Fibroblast of skin of left quadriceps (primary cell): ENCODE measurements around the gene FUT8.
"Not testable (repeated sequence)": the region's sequence is repeated elsewhere in the genome, so short reads cannot be mapped to it uniquely, and the experiment has no call there.

Experiments used
- DNase-seq, 2 experiments: peaks; one replicate each; pipeline ENCODE4 v3.0.0-alpha.2; 2013; ENCODE audit warnings: low read depth in 2 of 2

Gene FUT8

DNA sequence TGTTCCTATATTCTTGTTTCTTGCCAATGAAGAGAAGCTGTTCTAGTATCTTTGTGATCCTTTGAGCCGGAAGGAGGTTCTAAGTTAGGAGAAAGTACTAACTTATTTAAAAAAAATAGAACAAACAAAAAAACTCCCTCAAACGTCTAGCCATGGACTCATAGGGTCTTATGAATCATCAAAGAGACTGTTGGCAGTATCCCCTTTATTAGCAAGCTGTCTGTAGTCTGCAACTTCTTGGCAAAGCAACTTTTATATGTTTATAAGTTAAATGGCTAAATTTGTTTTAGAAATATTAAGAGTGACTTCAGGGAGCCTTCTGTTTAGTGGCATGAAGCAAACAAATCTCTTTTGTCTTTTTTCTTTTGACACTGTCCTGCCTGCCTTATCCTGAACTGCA lies 291.9 kb downstream of the FUT8 start:
- DNase-seq = peak in 1 of 2 experiments; percentile 3

DNA sequence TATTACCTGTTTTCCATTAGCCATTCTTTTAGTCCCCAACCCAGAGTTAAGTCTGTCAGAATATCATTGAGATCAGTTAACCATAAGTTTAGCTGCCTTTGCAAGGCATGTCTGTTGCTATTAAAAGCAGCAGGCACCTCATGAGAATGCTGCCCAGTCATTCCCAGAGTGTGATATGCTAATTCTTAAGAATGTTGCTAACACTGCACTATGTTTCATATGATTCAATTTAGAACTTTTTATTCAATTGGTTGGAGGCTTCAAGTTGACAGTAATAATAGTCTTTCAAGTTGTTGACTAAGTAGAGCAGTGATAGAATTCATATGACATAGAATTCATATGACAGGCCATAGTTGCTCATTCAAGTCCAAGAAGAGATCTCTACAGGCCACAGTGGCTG lies 292.3 kb downstream of the FUT8 start:
- DNase-seq = no peak

DNA sequence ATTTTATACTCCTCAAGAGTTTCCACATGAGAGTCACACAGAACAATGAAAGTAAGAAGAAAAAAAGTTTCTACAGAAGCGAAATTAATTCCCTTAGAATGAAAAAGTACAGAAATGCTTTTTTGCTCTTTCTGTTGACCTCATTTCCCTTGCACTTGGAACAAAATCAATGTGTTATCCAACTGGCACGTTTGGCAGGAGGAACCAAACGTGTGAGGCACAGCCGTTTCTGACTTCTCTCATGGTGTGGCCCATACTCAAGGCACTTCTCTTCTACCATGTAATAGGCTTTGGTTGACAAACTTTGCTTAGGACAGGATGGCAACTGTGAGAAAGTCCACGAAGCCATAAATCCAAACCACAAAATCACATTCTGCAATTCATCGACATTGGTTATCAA lies 297.0 kb downstream of the FUT8 start:
- DNase-seq = no peak

GRCh38 chr14:65716813-65717212 lies 304.3 kb downstream of the FUT8 start:
- DNase-seq = not testable (repeated sequence)

GRCh38 chr14:65717384-65717915 lies 304.9 kb downstream of the FUT8 start:
- DNase-seq = not testable (repeated sequence)

DNA sequence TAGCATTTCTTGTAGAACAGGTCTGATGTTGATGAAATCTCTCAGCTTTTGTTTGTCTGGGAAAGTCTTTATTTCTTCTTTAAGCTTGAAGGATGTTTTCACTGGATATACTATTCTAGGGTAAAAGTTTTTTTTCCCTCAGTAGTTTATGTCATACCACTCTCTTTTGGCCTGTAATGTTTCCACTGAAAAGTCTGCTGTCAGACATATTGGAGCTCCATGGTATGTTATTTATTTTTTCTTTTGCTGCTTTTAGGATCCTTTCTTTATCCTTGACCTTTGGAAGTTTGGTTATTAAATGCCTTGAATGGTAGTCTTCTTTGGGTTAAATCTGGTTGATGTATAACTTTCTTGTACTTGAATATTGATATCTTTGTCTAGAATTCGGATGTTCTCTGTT lies 306.1 kb downstream of the FUT8 start:
- no peak for DNase-seq

DNA sequence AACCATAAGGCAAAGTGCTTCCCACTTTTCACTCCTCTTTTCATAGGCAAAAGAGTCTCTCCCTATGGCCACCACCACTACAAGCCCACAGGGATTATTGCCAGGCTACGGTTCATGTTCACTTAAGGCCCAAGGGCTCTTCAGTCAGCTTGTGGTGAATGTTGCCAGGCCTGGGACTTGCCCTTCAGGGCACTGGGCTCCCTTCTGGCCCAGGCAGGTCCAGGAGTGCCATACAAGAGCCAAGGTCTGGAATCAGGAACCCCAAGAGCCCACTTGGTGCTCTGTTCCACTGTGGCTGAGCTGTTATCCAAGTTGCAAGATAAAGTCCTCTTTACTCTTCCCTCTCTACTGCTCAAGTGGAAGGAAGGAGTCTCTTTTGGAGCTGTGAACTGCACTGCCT lies 307.6 kb downstream of the FUT8 start:
- no peak for DNase-seq

GRCh38 chr14:65720743-65721142 lies 308.2 kb downstream of the FUT8 start:
- no peak for DNase-seq

DNA sequence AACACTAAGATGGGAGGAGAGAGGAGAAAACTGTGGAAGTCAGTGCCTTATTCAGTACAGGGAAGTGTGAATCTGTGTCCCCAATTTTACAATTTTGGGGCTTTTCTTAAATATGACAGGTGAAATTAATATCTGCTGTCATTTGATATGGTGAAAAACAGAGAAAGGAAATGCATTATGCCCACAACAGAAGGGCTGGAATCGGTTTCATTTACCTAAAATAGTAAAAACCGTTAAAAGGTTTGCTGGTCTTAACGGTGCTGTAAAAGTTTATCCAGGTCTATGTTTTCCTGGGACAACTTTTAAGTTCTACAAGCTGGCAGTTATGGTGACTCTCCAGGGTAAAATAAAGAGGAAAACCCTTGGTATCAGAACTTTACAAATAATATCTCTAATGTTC lies 310.8 kb downstream of the FUT8 start:
- no peak for DNase-seq

GRCh38 chr14:65728604-65729003 lies 316.1 kb downstream of the FUT8 start:
- no peak for DNase-seq

DNA sequence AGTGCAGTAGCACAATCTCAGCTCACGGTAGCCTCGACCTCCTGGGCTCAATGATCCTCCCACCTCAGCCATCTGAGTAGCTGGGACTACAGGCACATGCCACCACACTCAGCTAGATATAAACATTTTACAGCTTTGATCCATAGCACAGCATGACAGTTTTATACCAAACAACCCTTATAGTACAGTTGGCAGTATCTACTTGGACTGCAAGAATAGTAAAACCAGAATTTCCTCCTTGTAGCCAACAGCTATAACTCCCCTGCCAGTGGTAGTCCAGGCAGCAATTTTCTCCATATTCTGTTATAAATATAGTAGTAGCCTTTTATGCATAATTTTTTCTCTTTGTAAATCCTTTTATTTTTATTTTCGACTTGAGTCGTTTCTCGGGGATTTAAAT lies 317.0 kb downstream of the FUT8 start:
- no peak for DNase-seq

DNA sequence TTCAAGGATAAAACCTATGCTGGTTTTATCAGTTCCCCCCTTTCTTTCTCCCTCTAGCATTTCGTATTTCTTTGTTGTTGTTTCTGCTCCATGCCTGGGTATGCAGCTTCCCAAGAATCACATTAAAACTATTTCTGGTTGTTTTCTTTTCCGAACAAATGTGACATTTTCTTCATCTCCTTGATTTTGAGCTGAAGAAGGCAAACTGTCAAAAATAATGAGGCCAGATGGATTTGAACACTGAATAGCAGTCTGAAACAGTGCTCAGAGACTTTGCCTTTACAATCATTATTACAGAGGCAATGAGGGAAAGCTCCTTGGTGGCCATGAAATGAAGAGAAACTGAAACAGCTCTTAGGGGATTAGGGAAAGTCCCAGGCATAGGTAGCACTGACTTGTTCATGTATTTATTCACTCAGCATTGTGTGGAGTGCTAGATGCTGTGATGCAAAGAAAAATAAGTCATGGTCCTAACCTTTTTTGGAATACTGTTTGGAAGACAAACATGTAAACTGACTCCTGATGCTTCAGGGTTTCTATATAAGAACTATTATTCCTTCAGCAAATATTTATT lies 319.5 kb downstream of the FUT8 start:
- DNase-seq = no peak

DNA sequence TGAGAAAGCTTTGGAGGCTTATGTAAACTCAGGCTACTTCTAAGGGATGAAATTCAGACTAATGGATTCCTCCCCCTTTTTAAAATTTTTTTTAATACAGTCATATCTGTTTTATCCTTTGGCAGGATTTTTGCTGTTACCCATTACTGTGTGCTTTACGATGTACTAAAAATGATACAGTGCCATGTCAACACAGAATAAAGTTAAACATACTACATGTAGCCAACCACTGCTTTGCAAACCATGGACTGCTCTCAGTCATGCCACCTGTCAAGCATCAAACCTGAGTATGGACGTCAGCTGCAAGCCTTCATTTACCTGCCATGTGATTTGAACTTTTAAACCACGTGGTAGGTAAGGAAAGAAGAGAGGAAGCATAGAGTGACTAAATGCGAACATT lies 325.8 kb downstream of the FUT8 start:
- DNase-seq = no peak

- no peak for DNase-seq
Observed at GRCh38 chr14:65745396-65746190, 333.1 kb downstream of the FUT8 start.

DNA sequence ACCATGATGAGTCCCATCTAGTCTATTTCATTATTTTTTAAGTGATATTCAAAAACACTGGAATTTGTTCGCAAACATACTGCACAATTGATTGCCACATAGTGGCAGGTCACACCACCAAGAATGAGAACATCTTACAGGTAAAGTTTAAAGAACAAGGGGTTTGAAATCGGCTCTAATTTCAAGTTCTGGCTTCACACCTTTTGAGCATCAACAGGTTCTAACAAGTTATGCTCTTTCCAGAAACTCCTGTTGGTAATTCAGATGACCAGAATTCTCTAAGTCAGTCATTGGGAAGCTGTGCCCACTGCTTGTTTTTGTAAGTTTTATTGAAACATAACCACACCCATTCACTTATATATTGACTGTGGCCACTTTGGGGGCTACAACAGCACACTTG lies 336.3 kb downstream of the FUT8 start:
- DNase-seq = no peak

DNA sequence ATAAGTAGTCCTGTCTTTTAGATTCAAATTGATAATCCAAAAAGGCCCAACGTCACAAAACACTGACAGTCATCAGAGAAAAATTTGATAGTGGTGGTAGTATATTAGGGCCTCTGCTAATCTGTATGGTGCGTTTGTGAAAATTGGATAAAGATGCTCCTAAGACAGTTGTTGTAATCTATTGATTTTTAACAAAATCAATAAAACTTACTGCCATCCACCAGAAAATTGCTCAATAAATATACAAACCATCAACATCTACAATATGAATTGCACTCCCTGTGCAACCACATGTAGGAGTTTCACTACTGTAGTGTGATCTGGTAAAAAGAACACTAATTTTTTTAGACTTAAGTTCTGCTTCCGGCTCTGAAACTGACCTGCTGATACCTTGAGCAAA lies 336.8 kb downstream of the FUT8 start:
- no peak for DNase-seq

DNA sequence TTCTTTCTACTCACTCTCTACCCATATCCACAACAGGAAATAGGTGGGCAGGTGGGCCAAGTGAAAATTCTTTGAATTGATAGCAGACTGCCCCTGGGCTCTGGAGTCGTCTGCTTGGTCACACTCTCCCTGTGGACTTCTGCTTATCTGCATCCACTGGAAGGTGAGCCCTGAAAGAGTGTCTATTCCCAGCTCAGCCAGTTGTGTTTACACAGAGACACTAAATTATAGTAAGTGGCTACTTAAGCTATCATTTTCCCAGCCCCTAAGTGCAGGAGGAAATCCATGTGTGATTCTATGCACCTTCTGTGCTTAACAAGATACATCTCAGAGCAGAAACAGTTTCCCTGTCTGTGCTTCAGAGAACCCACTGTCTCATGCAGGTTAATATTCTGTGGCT lies 338.4 kb downstream of the FUT8 start:
- DNase-seq = no peak

DNA sequence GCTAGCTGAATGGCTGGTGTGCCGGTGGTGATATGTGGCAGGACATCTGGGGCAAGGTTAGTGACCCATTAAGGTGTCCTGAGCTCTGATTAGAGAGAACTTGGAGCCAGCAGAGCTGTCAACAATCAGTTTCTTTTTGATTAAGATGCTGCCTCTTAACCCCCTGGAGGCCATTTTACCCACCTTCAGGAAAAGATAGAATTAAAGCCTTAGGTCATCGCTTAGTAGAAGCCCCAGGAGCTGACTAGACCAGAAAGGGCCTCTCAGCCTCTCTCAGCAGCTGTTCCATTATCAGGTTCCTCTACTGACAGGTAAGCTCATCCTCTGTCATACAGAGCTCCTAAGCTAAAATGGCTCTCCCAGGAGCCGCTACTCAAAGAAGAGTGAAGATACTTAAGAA lies 339.0 kb downstream of the FUT8 start:
- no peak for DNase-seq

- no peak for DNase-seq
Observed at GRCh38 chr14:65753061-65753460, 340.5 kb downstream of the FUT8 start.

- no peak for DNase-seq
Observed at GRCh38 chr14:65755331-65755730, 342.8 kb downstream of the FUT8 start.

DNA sequence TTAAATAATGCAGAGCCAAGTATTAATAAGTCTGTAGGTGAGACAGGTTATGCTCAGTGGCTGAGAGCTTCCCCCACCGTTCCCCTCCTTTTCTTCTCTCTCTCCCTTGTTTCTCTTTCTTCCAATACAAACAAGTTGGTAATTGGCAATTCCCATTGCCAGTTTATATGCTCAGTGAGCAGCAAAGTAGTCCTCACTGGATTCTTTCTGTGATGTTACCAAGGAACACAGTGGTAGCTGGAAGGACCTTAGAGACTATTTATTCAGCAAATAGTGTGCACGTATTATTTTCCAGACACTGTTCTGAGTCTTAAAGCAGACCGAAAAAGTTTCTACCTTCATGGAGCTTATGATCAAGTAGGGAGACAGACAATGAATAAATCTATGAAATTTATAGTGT lies 344.4 kb downstream of the FUT8 start:
- DNase-seq = no peak

- DNase-seq = no peak
Observed at GRCh38 chr14:65769151-65769550, 356.6 kb downstream of the FUT8 start.

- no peak for DNase-seq
Observed at GRCh38 chr14:65770681-65771080, 358.2 kb downstream of the FUT8 start.
